GM18526 (cell line): ENCODE data around the gene FGF14.

Experiments used
- POLR2A ChIP-seq: IDR thresholded peaks from 3 replicates; pipeline ENCODE4 v1.6.1; 2011; ENCODE audit not compliant: insufficient read length; ENCODE audit errors: extremely low read depth

Gene FGF14

GRCh38 chr13:102386461-102386860, 15.4 kb downstream of the FGF14 start:
- no peak for TF ChIP-seq POLR2A

DNA sequence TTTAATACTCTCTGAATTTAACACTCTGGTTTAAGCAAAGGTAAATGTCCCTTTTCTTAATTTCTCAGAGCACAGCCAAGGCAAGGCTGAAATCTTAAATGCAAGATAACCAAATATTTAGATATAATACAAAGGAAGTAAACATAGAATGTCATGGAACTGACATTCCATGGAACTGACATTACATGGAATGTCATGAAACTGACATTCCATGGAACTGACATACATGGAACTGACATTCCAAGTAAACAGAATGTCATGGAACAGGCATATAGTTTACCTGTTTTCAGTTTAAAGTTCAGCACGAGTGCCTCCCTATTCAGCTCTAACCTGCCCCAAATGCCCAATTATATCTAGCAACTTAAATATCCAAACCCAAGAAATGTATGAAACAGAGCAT, 21.8 kb downstream of the FGF14 start:
- TF ChIP-seq POLR2A, result no peak

- no peak for TF ChIP-seq POLR2A
Measured at GRCh38 chr13:102376318-102376717, 25.5 kb downstream of the FGF14 start.

- no peak for TF ChIP-seq POLR2A
Measured at GRCh38 chr13:102374726-102375125, 27.1 kb downstream of the FGF14 start.

DNA sequence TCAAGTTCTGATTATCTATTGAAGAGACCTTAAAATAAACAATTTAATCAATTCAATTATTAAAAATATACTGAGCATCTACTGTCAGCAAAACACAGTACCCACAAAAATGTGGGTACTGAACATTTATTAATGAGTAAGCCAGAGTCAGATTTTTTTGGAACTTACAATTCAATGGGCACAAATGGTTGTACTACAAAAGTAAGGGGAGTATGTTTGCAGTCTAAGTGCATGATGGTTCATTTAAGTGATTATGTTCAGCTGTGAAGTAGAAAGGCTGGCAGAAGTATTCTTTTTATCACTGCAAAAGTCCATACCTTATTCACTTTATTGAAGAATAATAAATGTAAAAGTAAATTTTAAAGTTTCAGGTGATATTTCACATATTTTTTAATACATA, 27.6 kb downstream of the FGF14 start:
- TF ChIP-seq POLR2A, result no peak

DNA sequence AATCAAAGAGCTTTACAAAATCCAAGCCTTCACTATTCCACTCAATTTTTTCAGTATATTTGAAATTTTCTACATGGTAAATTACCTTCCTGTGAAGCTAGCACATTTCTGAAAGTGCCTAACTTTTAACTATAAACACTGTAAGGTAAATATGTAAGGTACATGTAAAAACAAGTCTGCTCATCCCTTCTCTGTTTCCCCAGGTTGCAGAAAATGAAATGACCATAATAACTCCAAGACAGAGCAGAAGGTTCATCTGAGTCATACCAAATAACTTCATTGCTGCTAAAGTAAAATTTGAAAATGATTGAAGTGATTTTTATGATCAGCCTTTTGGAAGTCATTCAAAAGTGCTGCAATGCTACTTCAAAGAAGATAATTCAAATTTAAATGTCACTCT, 28.6 kb downstream of the FGF14 start:
- no peak for TF ChIP-seq POLR2A

DNA sequence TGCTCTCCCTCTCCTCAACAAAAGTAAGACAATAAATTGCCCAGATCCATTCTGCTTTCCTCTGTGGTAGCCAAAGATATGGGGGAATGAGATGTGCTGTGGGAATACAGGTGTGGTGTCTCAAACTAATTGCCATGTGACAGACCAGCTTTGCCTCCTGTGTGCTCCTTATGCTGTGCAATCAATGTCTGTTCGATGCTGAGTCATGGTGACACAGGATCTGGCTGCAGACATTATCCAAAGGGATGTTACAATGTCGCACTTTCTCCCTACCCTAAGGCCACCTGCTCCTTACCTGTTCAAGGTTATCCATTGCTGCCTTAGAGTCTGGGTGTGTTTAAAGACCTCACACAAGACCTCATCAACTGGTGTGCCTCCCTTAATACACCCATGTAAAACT, 32.5 kb downstream of the FGF14 start:
- no peak for TF ChIP-seq POLR2A

DNA sequence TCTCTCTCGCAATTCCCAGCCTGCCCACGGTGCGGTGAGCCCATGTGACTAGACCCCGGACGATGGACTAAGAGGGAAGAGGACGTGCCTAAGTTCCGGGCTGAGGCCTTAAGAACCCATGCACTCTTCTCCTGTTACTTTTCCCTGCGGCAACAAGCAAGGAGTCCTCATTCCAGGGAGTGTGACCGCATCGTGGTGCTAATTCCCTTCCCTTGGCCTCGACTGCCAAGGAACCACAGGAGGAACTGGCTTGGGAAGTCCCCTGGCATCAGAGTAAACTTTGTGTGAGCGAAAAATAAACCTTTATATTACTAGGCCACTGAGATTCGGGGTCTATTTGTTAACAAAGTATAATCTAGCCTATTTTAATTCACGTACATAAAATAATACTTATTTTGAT, 34.0 kb downstream of the FGF14 start:
- no peak for TF ChIP-seq POLR2A

GRCh38 chr13:102361113-102361512, 40.7 kb downstream of the FGF14 start:
- no peak for TF ChIP-seq POLR2A

DNA sequence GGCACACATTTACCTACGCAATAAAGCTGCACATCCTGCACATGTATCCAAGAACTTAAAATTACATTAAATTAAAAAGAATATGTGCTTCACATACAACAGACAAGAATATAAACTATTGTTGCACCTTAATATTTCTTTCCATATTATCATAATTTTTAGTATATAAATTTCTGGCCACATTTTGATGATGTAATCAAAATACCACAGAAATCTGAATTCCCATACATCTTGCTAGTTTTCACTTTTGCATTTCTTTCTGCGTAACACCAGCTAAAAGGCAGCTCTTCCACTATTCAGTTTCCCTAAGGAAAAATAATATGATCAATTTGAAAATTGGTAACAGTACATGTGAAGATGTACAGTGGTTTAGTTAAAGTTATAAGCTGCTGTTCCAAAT, 42.6 kb downstream of the FGF14 start:
- no peak for TF ChIP-seq POLR2A

DNA sequence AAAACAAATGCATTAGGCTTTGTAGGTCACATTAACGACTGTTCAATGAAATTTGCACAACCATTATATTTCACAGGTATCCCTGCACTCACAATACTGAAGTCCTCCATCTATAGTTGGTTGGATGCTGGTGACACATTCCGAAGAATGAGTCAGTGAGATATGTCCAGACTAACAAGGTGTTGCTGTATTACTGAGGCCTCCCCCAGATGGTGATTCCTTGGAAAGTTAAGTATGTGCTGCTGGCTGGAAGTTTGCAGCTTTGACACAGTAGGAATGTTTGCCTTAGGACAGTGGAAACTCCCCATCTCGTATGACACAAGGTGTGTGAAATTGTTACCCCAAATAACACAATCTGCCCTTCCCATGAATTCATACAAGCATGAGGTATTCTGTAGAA, 46.6 kb downstream of the FGF14 start:
- TF ChIP-seq POLR2A, result no peak

GRCh38 chr13:102354011-102354410, 47.8 kb downstream of the FGF14 start:
- TF ChIP-seq POLR2A, result no peak

DNA sequence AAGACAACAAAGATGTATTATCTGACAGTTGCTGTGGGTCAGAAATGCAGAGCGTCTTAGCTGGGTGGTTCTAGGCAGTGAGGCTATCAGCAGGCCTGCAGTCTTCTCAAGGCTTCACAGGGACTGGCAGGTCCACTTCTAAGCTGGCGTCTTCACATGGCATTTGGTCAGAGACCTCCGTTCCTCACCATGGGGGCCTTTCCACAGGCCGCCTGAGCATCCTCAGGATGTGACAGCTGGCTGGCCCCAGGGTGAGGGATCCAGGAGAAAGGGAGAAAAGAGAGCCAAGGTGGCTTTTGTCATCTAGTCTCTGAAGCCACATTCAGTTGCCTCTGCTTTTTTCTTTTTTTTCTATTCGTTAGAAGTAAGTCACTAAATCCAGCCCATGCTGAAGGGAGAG, 50.3 kb downstream of the FGF14 start:
- no peak for TF ChIP-seq POLR2A

DNA sequence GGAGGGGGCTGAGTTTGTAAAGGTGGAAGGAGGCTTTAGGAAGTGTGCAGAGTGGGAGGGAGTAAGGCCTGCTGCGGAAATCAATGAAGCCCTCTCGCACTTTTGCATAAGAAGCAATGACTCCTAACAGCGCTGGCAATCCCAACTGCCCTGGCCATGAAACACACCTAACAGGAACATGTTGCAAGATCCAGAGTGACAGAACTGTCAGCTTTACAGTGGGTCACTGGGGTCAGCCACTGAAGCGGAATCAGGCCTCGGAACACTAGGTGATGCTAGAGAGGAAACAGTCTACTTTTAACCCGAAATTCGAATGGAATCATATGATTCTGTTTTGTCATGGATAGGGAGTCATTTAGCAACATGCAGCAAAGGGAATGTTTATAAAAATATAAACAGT, 54.4 kb downstream of the FGF14 start:
- no peak for TF ChIP-seq POLR2A

- no peak for TF ChIP-seq POLR2A
Measured at GRCh38 chr13:102346769-102347168, 55.1 kb downstream of the FGF14 start.

GRCh38 chr13:102344410-102344809, 57.4 kb downstream of the FGF14 start:
- TF ChIP-seq POLR2A, result no peak

DNA sequence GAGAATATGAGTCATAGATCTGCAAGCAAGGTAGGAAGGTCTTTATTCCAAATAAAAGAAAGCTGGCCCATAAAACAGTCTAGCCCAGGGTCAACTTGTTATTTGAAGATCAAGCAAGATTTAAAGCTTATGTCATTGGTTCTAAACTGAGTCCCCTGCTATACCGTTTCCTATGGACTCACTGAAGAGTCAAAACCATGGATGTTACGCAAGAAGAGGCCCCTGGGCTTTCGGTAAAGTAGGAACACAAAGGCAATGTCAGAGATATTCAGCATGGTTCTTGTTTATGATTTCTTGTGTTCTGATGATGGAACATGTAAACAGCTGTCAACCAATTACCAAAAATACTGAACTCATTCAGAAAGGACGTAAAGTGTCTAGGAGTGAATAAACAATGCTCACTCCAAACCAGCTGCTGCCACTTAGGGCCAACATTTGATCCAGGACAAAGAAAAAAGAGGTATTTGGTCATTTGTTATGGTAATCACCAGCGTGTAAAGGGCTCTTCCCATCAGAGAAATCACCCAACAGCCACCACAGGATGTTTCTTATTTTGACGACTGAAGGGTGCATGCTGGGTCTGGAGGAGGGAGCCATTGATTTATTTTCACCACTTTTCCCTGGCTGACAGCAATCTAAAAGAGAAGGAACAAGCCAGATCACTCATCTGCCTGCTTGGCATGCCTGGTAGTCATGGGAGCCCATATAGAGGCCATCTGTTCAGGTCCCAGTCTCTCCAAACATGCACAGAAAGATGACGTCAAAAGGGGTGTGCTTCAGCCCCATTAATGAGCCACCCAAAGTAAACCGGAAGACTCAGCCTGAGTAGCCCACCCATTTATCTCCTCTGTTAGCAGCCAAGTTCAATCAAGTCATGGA, 68.3 kb downstream of the FGF14 start:
- TF ChIP-seq POLR2A, result no peak

DNA sequence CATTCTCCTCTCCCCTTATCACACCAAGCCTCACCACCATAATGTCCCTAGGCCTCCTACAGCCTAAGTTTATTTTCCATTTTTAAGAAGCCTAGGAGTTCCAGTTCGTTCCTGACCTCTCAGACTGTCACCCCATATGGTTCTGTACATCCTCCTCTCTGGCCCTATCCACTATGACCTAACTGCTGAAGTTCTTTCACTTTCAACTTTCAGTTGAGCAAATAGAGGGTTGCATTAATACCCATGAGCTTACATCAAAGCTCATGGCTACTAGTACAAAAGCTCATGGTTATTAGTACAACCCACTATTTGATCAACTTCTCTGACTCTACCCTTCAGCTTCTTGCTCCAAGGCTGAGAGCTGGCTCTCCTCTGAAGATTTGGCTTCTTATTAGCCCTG, 72.9 kb downstream of the FGF14 start:
- no peak for TF ChIP-seq POLR2A

DNA sequence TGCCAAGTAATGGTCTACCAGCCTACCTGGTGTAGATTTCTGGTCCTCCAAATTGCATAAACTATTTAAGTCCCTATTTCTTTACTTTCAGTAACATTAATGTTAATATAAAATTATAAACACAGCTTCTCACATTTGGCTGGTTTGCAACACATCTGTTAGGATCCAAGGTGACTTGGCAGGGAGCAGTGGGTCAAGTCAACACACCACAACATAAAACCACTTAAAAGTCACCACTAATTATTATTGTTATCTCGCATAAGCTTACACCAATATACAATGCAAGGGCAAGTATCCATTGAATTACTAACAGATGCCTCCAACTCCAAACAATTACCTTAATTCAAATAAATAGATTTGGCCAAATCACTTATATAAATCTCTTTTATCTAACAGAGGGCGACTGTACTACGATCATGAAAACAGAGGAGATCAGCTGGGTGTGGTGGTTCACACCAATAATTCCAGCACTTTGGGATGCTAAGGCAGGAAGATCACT, 74.7 kb downstream of the FGF14 start:
- no peak for TF ChIP-seq POLR2A
